Transverse colon (tissue), 4 donors: ENCODE measurements around the gene PTGER3. TPM values are rescaled to one million over a fixed set of nuclear protein-coding genes. Genes with fewer than 3 reads are reported as not detected.
"Not testable (repeated sequence)": the region's sequence is repeated elsewhere in the genome, so short reads cannot be mapped to it uniquely, and the experiment has no call there.

Source experiments
- DNase-seq: peaks from one replicate; pipeline ENCODE4 v3.0.0-alpha.2; 2019
- H3K27ac ChIP-seq, 4 donors: fragments of 200-600 bp; sonication (generic); 2 replicates each; pipeline ENCODE4 v1.5.1; 2016 to 2018; ENCODE audit warnings: inconsistent platforms in 4 of 4
- H3K27me3 ChIP-seq: fragments of 200-600 bp; sonication (generic); 2 replicates; pipeline ENCODE4 v1.5.1; 2017; ENCODE audit warnings: inconsistent platforms
- H3K36me3 ChIP-seq, 4 donors: fragments of 200-600 bp; sonication (generic); 2 replicates each; pipeline ENCODE4 v1.5.1; 2017 to 2019; ENCODE audit warnings: inconsistent platforms in 4 of 4
- H3K4me1 ChIP-seq, 4 donors: fragments of 200-600 bp; sonication (generic); 2 replicates each; pipeline ENCODE4 v1.5.1; 2017 to 2020; ENCODE audit warnings: inconsistent platforms in 4 of 4
- H3K4me3 ChIP-seq, 4 donors: fragments of 200-600 bp; sonication (generic); 1 replicate in 1 of 4; 2 replicates in 3 of 4; pipeline versions ENCODE4 v1.5.1 to v1.6.1; 2017 to 2019; ENCODE audit warnings: inconsistent platforms in 4 of 4
- H3K9me3 ChIP-seq, 2 donors: fragments of 200-600 bp; sonication (generic); 2 replicates each; pipeline ENCODE4 v1.5.1; 2017 to 2019; ENCODE audit warnings: inconsistent platforms in 2 of 2
- CTCF ChIP-seq, 5 experiments: fragments of 200-600 bp in 3 of 5; fragments of 450-650 bp in 2 of 5; sonication (generic) in 3 of 5; IDR thresholded peaks; 1 replicate in 2 of 5; 2 replicates in 3 of 5; pipeline ENCODE4 v1.5.1; 2016 to 2017; ENCODE audit warnings: antibody characterized with exemption in 5 of 5, inconsistent platforms in 3 of 5, mild to moderate bottlenecking in 2 of 5, moderate library complexity in 1 of 5
- EP300 ChIP-seq: sonication (generic); formaldehyde crosslinking; IDR thresholded peaks from one replicate; pipeline ENCODE4 v1.6.1; 2017; ENCODE audit warnings: antibody characterized with exemption, low read depth
- POLR2A ChIP-seq: fragments of 450-650 bp; IDR thresholded peaks from one replicate; pipeline ENCODE4 v1.6.1; 2016; ENCODE audit warnings: antibody characterized with exemption, mild to moderate bottlenecking, moderate library complexity
- POLR2AphosphoS5 ChIP-seq, 3 donors: sonication (generic); formaldehyde crosslinking; IDR thresholded peaks; one replicate each; pipeline ENCODE4 v1.6.1; 2016; ENCODE audit warnings: antibody characterized with exemption in 3 of 3
- WGBS, 2 donors: methylation state at CpG; one replicate each; pipeline ENCODE4 v1.1.5; 2018; ENCODE audit warnings: low coverage in 1 of 2; 5-methylcytosine and 5-hydroxymethylcytosine counted together
- in situ Hi-C, 4 donors: fragments of 200-750 bp; cut with MboI; loops; one replicate each; pipeline versions ENCODE4 v1.15.0 to v1.15.1; 2017; ENCODE audit warnings: low sequenced_read_pairs in 3 of 4, low pct_ligation_motif_present in 1 of 4, low pct_unique_long_range_greater_than_20kb in 1 of 4
- intact Hi-C: fragments of 100-400 bp; cut with DNase I; formaldehyde crosslinking; loops from one replicate; pipeline ENCODE4 v1.15.1; 2023; ENCODE audit warnings: low total_unique reads
- total RNA-seq, 4 donors: library from RNA; depleted of rRNA; stranded (reverse); fragments of >200 nt; gene quantifications; one replicate each; pipeline ENCODE4 v1.1.0, GENCODE V29; 2016

PTGER3 gene
- total RNA-seq, 4 donors from 2014 or later = 4.8 to 37.0 (median 18.5) TPM

GRCh38 chr1:70947835-70948234, 99.8 kb downstream of the PTGER3 start:
- no peaks in the 10 kb centered on the region for H3K36me3 ChIP-seq
- TF ChIP-seq EP300 = no peak
- TF ChIP-seq POLR2A = no peak
- no peak for TF ChIP-seq POLR2AphosphoS5 (IDR thresholded peaks at IDR 0.05)
- no peak for TF ChIP-seq CTCF (IDR thresholded peaks at IDR 0.05)
- in situ Hi-C loops (no loop called here), intact Hi-C loops (no loop called here)
- DNase-seq = no peak
- no peaks in the 10 kb centered on the region for H3K27me3 ChIP-seq
- no peaks in the 10 kb centered on the region for H3K9me3 ChIP-seq
- no peak overlapping the region for H3K27ac ChIP-seq
- H3K4me1 ChIP-seq = no peaks in the 10 kb centered on the region
- 63 to 78% methylated on average over 2 of the region's 2 CpGs for WGBS, 2 donors
- H3K4me3 ChIP-seq = no peak overlapping the region

GRCh38 chr1:70945676-70946075, 101.9 kb downstream of the PTGER3 start:
- H3K36me3 ChIP-seq = no peaks in the 10 kb centered on the region
- H3K4me3 ChIP-seq = no peak overlapping the region
- no peaks in the 10 kb centered on the region for H3K4me1 ChIP-seq
- H3K27me3 ChIP-seq = no peaks in the 10 kb centered on the region
- TF ChIP-seq POLR2AphosphoS5 (IDR thresholded peaks at IDR 0.05) (no peak), CTCF (IDR thresholded peaks at IDR 0.05) (no peak), POLR2A (no peak), EP300 (no peak)
- H3K27ac ChIP-seq = no peak overlapping the region
- in situ Hi-C loops (no loop called here), intact Hi-C loops (no loop called here)
- no peak for DNase-seq
- H3K9me3 ChIP-seq = no peaks in the 10 kb centered on the region
- WGBS, 2 donors = 85 to 92% methylated on average over 2 of the region's 2 CpGs

- H3K9me3 ChIP-seq = no peaks in the 10 kb centered on the region
- intact Hi-C loops (no loop called here), in situ Hi-C loops (no loop called here)
- no peak for DNase-seq
- WGBS, 2 donors = 59 to 60% methylated on average over 3 of the region's 3 CpGs
- TF ChIP-seq POLR2A = no peak
- no peak for TF ChIP-seq CTCF (IDR thresholded peaks at IDR 0.05)
- no peak for TF ChIP-seq EP300
- no peak for TF ChIP-seq POLR2AphosphoS5 (IDR thresholded peaks at IDR 0.05)
- H3K27ac ChIP-seq = no peak overlapping the region
- H3K4me1 ChIP-seq = no peaks in the 10 kb centered on the region
- H3K36me3 ChIP-seq = no peaks in the 10 kb centered on the region
- no peaks in the 10 kb centered on the region for H3K27me3 ChIP-seq
- H3K4me3 ChIP-seq = no peak overlapping the region
These were observed 102.4 kb downstream of the PTGER3 start for GRCh38 chr1:70945251-70945650.

GRCh38 chr1:70941563-70941962, 106.1 kb downstream of the PTGER3 start:
- TF ChIP-seq POLR2AphosphoS5 (IDR thresholded peaks at IDR 0.05) (no peak), CTCF (IDR thresholded peaks at IDR 0.05) (no peak), EP300 (no peak), POLR2A (no peak)
- in situ Hi-C loops (no loop called here), intact Hi-C loops (no loop called here)
- no peaks in the 10 kb centered on the region for H3K4me1 ChIP-seq
- WGBS, 2 donors = 70 to 87% methylated on average over 2 of the region's 2 CpGs
- DNase-seq = no peak
- no peaks in the 10 kb centered on the region for H3K27me3 ChIP-seq
- H3K4me3 ChIP-seq = no peak overlapping the region
- no peaks in the 10 kb centered on the region for H3K36me3 ChIP-seq
- H3K9me3 ChIP-seq = no peaks in the 10 kb centered on the region
- H3K27ac ChIP-seq = no peak overlapping the region

- H3K9me3 ChIP-seq, in situ Hi-C loops, intact Hi-C loops, H3K27ac ChIP-seq, H3K4me3 ChIP-seq, DNase-seq, H3K27me3 ChIP-seq, H3K4me1 ChIP-seq, H3K36me3 ChIP-seq: not testable (repeated sequence)
- WGBS, 2 donors = 44 to 61% methylated on average over 2 of the region's 2 CpGs
These were observed 107.2 kb downstream of the PTGER3 start for GRCh38 chr1:70940398-70940797.
